ENCODE measurements around the gene SLC35F5.
"Not testable (repeated sequence)": the region's sequence is repeated elsewhere in the genome, so short reads cannot be mapped to it uniquely, and the experiment has no call there.

SLC35F5 gene

DNA sequence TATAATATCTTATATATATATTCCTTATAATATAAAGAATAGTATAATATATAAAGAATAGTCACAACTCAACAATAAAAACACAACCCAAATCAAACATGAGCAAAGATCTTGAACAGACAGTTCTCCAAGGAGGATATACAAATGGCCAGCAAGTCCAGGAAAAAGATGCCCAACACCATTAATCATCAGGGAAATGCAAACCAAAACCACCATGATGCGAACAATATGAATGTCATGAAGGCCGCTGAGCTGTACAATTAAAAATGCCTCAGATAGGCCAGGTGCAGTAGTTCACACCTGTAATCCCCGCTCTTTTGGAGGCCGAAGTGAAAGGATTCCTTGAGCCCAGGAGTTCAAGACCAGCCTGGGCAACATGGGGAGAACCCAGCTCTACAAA, 58.9 kb downstream of the SLC35F5 start:
- DNase-seq (ENCODE audit: low read depth) = no peak

DNA sequence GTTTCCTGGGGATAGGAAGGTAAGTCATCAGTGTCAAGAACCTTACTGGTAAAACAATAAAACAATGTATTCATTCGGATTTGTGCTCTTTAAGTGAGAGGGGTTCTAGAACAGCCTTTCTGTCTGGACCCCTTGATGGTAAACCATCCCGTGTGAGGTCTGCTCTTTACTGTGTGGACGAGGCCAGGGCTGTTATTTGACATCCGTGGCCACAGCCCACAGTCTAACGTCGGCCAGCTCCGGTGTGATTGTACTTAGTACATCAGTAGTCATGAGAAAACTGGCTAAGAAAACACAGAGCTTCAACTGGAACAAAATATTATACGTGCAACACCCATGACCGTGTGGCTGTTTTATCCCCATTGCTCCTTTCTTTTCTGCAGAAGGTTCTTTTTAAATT, 62.0 kb downstream of the SLC35F5 start:
- DNase-seq (ENCODE audit: low read depth) = no peak

DNA sequence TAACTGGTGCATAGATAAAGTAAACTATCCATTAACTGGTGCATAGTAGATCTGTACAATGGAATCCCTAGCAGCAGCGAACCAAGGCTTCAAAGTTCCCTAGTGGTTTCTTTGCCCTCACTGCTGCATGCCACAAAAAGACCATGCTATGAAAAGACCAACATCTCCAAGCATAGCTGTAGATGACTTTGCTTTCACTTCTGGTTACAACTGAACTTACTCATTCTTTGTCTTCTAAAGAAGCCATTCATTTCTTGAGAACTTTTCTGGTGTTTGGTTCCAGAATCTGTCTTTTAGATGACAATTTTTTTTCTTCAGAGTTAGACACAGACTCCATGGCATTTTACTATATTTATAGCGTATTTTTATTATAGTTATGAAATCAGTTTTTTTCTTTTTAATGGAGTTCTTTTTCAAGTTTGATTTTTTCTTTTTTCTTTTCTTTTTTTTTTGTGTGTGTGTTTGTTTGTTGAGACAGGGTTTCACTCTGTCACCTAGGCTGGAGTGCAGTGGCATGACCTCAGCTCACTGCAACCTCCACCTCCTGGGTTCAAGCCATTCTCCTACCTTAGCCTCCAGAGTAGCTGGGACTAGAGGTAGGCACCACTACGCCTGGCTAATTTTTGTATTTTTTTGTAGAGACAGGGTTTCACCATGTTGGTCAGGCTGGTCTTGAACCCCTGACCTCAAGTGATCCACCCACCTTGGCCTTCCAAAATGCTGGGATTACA, 63.6 kb downstream of the SLC35F5 start:
- DNase-seq (ENCODE audit: low read depth) = no peak

DNA sequence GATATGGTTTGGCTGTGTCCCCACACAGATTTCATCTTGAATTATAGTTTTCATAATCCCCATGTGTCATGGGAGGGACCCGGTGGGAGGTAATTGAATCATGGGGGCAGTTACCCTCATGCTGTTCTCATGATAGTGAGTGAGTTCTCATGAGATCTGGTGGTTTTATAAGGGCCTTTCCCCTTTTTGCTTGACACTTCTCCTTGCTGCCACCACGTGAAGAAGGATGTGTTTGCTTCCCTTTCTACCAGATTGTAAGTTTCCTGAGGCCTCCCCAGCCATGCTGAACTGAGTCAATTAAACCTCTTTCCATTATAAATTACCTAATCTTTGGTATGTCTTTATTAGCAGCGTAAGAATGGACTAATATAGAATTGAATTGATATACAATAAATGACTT, 65.6 kb downstream of the SLC35F5 start:
- not testable (repeated sequence) for DNase-seq (ENCODE audit: low read depth)

DNA sequence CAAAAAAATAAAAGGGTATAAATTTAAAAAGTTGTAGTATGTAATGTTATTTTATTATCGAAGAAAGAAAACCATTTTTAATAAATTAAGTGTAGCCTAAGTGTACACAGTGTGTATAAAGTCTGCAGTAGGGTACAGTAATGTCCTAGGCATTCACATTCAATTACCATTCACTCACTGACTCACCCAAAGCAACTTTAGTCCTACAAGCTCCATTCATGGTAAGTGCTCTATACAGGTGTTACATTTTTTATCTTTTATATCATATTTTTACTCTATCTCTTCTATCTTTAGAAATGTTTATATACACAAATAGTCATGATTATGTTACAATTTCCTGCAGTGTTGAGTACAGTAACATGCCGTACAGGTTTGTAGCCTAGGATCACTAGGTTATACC, 69.9 kb downstream of the SLC35F5 start:
- DNase-seq (ENCODE audit: low read depth) = peak; percentile 2

DNA sequence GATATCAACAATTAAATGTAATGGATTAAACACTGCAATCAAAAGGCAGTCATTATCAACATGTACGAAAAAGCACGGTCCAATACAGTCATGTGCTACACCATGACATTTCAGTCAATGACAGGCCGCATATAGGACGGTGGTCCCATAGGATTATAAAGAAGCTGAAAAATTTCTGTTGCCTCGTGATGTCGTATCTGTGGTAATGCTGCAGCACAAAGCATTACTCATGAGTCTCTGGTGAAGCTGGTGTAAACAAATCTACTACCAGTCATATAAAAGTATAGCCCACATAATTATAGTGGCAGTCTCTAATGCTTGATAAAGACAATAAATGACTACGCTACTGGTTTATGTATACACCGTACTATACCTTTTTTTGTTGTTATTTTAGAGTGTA, 71.0 kb downstream of the SLC35F5 start:
- DNase-seq (ENCODE audit: low read depth) = no peak

DNA sequence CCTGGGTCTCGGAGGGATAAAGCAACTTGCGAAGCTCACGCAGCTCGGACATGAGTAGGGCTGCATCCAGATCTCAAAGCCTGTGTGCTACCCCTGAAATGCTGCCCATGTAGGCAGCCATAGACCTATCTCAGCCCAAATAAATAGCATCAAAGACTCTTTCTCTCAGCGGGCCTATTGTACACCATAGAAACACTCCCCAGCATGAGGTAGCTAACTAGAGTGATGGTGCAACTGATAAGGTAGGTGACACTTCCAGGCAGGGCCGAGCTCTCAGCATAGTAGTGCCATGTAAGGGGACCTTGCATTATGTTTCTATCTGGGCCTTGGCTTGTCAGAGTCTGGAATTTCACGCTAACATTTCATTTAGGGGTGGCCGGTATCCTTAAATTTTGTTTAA, 77.0 kb downstream of the SLC35F5 start:
- no peak for DNase-seq (ENCODE audit: low read depth)

DNA sequence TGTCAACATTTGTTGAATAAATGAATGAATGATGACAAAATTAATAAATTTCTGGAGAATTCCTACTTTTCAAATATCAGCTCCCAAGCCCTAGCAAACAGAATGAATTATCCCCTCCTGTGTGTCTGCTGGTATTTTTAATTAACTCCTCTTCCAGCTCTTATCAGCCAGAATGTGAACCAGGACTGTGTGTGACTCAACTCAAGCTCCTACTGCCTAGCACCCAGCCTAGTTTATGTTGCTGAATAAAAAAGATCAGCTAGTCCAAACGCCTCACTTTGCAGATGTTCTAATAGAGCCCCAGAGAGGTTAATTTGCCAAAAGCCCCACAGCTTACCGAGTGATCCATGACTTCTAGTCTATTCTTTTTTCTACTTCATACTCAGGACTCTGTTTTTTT, 79.1 kb downstream of the SLC35F5 start:
- DNase-seq (ENCODE audit: low read depth) = no peak

DNA sequence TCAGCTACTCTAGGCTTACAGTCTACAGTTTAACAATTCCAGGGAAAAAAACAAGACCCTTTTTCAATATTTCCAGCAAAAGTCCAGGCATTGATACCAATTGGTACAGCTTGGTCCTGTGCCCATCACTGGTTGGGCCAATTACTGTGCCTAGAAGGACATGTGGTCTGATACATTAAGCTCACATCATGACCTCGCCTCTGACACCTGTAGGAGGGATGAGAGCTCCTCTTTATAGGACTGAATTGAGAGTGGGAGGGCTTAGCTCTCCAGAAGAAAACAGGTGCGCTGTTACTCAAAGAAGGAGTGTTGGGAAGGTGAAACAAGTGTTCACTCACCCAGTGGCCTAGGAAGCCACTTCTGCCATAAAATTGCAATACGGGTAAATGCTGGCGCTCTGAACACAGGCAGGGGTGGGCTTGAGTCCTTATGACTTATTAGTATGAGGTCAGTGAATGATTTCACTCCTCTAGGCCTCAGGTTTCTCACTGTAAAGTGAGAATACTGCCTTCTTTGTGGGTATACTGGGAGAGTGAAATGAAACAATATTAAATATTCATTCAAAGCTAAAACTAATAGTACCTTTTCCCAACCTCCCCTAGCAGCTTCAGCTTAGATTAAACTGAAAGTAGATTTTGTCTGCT, 79.7 kb downstream of the SLC35F5 start:
- DNase-seq (ENCODE audit: low read depth) = no peak

DNA sequence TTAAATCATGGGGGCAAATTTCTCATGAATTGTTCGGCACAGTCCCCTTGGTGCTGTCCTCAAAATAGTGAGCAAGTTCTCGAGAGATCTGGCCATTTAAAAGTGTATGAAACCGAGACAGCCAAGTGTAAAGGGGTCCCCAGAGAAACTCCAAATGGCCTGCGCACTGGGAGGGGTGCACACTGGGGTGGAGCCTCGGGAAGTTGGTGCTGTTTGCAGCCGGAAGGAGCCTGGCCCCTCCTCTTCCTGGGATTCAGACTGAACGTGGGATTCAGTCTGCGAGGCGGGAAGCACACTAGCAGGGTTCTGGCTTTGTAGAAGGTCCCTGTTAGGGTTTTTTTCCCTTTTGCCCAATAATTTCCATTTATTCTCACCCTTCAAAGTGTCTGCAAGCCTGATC, 80.6 kb downstream of the SLC35F5 start:
- DNase-seq (ENCODE audit: low read depth) = no peak

DNA sequence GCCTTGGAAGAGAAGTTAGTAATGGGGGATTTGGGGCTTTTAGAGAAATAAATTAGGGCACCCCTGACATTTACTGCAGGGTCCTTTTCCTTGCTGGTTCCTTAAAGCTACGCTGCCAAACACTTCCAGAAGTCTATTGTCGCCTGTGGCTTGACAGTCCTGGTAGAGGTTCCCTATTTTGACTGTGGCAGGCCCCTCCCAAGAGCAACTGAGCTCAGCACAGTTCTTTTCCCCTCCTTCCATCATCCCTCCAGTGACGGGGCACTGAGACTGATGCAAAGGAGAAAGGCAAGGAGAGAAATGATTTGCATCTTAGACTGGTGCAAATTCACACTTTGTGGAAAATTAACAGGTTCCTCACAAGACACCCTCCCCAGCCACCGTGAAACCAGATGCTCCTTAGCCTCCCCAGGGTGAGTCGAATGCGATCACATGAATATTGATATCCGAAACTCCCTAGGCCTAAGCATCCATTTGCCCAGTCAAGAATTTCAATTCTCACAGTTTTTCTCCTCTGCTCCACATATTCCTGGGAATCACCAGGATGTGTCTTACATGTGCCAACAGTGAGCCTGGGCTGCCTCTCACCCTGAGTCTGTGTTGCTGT, 84.0 kb downstream of the SLC35F5 start:
- no peak for DNase-seq (ENCODE audit: low read depth)

DNA sequence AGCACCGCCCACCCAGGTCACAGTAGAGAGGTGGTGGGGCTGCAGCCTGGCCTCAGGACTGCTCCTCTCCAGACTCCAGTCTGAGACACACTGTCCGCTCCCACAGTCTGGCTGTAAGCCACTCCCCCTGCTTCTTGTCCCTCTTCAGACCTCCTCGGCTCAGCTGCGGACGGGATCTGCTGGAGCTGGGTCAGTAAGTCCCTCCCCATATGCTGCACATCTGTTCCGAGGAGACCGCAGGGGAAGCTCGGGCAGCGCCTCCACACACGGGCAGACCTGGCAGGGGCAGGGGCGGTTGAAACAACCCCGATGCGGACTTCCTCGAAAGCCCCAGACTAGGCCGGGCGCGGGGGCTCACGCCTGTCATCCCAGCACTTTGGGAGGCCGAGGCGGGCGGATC, 87.4 kb downstream of the SLC35F5 start:
- not testable (repeated sequence) for DNase-seq (ENCODE audit: low read depth)

DNA sequence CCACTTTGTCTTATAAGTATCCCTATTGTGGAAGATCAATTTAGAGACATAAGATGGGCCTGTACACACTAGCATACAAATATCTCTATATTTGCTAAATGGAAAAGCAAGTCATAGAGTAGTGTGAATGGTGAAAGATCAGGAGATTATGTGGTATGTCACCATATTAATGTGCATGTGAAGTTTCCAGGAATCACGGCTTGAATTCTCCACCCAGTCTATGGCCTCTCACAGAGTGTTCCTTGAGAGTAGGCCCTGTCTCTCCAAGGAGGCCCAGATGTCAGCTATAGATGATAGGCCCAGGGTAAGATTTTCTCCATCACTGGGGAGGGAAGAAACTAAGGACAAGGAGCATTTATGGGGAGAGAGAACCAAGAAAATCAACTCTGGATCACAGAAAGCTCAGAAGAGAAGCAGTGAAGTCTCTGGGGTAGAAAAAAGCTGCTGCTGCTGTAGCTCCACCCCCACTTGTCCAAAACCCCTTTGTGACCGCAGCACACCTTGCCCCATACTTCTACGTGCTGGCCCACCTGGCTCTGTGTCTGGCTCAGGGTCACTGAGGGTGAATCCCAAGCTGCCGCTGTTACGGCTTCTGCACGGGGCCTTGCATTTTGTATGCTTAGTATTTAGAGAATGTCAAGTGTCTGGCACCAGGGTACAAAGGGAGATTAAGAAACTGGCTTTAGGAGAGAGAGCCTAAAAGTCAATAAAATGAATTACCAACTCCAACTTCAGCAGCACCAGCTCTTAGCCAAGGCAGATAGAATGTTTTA, 91.5 kb downstream of the SLC35F5 start:
- DNase-seq (ENCODE audit: low read depth) = not testable (repeated sequence)

DNA sequence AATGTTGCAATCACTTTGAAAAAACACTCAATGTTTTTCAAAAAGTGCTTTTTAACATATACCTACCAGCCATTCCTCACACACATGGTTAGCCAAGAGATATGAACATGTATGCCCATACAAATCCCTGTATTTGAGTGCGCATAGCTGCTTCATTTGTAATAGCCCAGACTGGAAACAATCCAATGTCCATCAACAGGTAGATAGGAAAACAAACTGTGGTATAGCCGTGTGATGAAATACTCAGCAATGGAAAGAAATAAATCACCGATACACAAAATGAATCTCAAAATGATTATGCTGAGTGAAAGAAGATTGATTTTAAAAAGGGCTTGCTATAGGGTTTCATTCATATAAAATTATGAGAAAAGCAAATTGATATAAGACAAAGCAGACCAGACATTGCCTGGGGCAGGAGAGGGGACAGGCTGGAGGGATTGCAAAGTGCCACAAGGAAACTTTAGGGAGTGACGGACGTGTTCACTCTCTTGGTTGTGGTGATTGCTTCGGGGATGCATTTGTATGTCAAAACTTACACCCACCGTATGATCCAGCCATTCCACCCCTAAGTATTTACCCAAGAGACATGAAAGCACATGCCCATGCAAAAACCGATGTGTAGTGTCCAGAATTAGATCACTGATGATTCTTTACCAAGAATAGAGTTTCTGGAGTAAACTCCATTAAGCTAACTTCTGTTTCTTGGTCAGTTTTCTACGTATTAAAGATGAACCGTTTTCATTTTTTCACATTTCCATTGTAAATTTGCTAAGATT, 93.0 kb downstream of the SLC35F5 start:
- DNase-seq (ENCODE audit: low read depth) = not testable (repeated sequence)

All from HS-5 (cell line).